GM21717 (cell line): ENCODE measurements around the gene MAD2L1BP.
"Not testable (repeated sequence)": the region's sequence is repeated elsewhere in the genome, so short reads cannot be mapped to it uniquely, and the experiment has no call there.

ENCODE experiments used
- ATAC-seq: cut with Tn5 transposase; IDR thresholded peaks from one replicate; pipeline ENCODE4 v1.9.1; 2021; ENCODE audit warnings: mild to moderate bottlenecking, moderate library complexity; ENCODE audit not compliant: unreplicated experiment

Gene MAD2L1BP

DNA sequence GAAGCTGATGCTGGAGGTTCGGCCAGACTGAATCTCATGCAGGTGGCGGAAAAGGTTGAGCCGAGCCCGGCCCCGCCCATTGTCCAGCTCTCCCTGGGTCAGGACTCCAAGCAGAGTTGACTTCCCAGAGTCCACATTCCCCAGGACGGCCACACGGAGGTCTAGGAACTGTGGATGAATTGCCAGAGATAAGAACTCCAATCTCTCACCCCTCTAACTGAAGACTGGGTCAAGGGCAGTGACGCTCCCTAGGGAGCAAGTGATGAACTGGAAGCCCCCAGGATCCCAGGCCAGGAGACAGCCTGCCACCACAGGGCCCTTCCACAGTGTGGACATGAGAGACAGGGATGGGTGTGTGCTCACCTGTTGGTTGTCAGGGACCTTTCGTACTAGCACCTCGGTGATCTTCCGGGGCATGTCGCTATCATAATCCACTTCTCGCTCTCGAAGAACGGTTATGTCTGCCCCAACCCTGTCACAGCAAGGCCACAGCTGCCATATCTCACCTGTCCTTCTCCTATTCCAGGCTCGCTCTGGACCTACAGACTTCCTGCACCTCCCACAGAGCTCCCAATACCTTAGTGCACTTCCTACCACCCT, 10.1 kb upstream of the MAD2L1BP start:
- ATAC-seq, result no peak

DNA sequence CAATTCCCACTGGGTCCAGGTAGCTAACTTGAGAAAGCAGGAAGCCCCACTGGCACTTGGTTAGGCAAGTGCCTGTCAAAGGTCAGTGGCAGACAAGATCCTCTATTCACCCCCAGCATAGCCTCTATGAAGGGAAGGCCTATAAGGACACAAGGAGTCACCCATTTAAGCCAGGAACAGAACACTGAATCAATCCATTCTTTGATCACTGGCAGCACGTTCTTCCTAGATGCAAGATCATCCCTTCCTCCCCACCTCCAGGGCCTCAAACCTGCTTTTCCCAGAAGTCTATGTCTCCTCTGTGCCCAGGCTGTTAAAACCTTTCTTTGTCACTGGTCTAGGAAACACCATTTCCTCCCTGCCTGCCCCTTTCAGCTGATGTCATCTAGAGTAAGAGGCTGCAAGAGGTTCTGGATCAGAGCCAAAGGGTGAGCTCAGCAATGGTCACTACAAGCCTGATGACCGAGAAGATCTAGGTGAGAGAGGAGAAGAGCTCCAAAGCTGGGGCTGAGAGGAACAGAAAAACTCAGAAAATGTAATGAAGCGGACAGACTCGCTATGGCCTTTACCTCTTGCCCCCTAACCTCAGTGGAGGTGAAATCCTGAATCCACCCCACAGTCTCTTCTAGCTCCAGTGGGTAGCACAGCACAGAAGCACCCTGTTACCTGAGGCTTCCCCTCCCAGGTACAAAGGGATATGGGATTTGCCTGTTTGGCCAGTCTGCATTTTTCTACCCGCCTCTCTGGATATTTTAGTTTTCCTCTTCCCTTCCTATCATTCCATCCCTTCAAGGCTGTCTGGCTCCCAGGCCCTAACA, 8.4 kb upstream of the MAD2L1BP start:
- no peak for ATAC-seq

DNA sequence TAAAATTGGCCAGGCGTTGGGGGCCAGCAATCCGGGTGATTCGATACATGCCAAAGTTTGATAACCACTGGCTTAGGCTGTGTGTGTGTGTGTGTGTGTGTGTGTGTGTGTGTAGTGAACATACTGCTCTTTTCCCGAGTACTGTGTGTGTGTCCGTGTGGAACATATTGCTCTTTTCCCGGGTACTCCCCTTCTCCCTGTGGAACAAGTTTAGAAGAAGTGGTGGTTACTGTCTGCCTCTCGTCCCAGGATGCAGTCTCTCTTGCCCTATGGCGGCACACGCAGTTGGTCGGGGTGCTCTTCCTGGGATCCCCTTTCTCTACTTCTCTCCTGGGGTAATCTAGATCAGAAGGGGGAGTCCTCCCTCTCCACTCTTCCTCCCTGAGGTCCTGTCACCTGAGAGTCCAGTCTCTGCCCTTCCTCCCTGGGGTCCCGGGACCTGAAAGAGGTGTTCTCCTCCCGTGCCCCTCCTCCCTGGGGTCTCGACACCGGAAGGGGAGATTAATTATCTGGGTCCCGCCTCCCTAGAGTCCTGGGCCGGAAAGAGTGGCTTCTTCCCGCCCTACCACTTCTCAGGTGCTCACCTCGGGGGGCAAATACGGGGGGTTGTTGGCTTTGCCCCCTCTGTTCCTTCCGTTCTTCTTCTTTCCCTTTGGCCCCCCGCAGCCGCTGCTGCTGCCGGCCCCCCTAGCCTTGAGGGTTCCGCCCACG, 7.1 kb upstream of the MAD2L1BP start:
- no peak for ATAC-seq

DNA sequence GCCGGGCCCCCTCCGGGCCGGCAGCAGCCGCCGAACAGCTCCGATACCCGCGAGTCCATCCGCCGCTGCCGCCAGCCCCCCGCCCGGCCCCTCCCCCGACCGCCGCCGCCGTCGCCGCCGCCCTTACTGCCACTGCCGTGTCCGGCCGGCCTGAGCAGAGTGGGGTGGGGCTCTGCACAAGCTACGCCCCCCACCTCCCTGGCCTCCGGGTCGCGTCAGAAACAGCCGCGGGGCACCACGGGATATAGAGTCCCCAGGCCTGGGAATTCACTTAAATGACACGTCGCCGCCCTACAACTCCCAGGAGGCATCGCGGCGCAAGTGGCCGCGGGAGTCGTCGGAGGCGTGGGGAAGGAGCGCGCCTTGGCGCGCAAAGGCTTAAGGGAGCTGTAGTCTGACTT, 6.5 kb upstream of the MAD2L1BP start, which contains the start of gene GTPBP2:
TSS of gene GTPBP2 (minus strand) at position 161 of the 401 bp plus-strand sequence. CDS start at position 59, 102 bp downstream.
- peak; percentile 76 for ATAC-seq

DNA sequence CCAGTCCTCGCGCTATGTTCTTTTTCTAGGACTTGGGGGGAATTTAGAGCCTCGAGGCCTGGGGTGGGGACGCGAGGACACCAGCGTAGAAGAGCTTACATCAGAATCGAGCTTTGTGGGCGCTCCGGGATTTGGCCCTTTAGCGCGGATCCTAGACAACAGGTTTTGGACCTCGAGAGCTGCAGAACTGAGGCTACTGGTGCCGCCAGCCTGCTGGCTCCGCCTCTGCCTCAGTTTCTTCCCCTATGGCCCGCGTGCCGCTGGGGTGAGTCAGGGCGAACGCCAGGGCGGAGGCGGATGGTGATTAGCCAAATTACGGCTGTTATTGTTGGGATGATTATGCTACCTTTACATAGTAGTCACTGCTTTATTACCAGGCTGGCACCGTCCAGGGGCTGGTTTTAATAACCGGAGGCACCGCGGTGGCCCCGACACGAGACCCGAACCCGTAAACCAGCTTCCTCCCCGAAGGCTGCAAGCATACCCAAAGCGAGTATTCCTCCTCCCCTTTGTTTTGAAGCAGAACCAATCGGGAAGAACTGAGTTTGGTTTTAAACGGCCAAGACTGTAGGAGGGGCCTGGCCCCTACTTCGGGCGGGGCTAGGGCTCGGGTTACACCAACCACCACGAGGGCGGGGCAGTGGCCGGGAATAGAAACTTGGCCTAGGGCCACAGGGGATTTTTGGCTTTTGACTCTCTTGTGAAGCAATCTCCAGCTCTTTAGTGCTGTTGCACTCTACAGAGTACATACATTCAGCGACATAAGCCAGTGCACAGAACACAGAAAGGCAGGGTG, 5.9 kb upstream of the MAD2L1BP start:
- peak; percentile 71 for ATAC-seq

DNA sequence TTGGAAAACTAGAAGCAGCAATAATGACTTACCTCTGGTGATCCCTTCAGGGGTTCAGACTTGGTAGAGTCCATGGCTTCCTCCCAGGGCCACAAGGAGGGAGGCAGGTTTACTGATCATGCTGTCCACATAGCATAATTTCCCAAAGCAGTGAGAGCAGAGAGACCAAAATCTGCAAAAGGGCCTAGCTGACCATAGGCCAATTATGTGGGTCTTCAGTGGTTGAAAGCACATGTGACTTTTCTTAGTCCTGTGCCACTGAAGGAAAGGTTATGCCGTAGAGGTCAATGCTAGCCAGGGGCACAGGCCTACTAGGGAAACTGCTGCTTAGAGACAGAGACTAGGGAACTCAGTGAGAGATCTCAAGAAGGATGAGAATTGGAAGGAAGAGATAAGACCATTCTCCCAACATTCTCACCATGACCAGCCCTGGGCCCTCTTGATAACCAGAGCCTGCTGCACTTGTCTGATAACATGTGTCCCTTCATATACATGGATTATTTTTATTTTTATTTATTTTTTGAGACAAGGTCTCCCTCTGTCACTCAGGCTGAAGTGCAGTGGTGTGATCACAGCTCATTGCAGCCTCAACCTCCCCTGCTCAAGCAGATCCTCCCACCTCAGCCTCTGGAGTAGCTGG, 4.5 kb upstream of the MAD2L1BP start:
- no peak for ATAC-seq

DNA sequence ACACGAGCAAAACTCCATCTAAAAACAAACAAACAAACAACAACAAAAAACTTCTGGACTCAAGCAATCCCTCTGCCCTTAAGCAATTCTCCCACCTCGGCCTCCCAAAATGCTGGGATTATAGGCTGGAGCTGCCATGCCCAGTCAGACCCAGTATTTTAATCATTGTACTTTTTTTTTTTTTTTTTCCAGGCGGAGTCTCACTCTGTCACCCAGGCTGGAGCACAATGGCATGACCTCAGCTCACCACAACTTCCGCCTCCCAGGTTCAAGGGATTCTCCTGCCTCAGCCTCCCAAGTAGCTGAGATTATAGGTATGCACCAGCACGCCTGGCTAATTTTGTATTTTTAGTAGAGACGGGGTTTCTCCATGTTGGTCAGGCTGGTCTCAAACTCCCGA, 2.6 kb upstream of the MAD2L1BP start:
- ATAC-seq, result not testable (repeated sequence)

DNA sequence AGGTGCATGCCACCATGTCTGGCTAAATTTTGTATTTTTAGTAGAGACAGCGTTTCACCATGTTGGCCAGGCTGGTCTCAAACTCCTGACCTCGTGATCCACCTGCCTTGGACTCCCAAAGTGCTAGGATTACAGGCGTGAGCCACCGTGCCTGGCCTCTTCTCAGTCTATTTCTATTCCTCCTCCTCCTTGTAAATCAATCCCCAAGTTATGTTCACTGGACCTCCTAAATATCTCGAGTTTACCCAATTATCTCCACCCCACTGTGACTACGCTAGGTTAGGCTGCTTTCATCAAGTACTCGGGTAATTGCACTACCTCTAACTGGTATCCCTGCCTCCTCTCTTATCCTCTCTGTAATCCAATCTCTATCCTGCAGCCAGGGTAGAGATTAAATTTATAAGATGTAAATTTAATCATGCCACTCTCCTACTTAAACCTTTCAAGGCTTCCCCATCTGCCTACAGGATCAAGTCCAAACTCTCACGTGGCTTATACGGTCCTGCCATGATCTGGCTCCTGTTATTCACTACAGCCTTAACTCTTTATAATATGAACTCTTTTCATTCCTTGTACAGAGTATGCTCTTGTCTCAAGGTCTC, 837 bp upstream of the MAD2L1BP start:
- ATAC-seq, result no peak

DNA sequence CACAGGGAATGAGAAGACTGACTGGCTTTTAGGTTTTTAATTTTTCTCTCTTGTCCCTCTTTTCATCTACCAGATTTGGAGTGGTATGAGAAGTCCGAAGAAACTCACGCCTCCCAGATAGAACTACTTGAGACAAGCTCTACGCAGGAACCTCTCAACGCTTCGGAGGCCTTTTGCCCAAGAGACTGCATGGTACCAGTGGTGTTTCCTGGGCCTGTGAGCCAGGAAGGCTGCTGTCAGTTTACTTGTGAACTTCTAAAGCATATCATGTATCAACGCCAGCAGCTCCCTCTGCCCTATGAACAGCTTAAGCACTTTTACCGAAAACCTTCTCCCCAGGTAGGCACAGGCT, 644 bp downstream of the MAD2L1BP start:
- no peak for ATAC-seq

DNA sequence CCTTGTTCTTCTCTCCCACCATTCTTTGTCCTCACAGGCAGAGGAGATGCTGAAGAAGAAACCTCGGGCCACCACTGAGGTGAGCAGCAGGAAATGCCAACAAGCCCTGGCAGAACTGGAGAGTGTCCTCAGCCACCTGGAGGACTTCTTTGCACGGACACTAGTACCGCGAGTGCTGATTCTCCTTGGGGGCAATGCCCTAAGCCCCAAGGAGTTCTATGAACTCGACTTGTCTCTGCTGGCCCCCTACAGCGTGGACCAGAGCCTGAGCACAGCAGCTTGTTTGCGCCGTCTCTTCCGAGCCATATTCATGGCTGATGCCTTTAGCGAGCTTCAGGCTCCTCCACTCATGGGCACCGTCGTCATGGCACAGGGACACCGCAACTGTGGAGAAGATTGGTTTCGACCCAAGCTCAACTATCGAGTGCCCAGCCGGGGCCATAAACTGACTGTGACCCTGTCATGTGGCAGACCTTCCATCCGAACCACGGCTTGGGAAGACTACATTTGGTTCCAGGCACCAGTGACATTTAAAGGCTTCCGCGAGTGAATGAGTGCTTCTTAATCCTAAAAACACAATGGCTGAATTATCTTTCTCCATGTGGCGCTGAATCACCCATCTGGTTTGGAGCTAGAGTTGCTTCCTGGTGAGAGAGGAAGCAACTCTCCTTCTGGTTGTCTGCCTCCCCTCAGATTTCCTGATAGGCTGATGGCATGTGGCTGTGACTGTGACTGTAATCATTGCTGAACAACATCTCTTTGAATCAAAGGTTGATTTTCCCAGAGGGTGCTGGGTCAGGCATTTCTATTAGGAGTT, 4.6 kb downstream of the MAD2L1BP start:
- no peak for ATAC-seq

DNA sequence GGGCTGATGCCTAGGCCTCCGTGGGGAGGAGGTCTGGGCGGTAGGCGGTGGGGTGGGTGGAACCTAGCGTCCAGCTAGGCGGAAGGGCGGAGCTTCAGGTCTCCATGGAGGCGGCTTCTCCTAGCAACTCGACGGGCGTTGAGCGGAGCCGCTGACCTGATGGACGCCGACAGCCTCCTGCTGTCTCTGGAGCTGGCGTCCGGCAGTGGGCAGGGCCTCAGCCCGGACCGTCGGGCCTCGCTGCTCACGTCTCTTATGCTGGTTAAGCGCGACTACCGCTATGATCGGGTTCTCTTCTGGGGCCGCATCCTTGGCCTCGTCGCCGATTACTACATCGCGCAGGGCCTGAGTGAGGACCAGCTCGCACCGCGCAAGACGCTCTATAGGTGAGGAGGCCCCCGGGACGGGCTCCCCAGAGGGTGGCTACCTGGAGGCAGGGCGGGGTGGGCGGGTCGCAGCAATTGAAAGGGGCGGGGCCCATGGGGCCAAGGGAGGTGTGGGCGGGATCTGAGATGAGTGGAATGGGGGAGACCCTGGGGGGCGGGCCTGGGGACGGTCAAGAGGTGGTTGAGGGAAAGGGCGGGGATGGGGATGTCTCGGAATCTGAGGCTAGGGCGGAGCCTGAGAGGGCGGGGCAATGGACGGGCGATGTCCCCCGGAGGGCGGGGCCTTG, 9.4 kb downstream of the MAD2L1BP start, which contains the start of gene RSPH9:
TSS of gene RSPH9 (plus strand) at position 97 of the 673 bp plus-strand sequence. CDS start at position 160, 63 bp downstream.
- peak; percentile 44 for ATAC-seq

DNA sequence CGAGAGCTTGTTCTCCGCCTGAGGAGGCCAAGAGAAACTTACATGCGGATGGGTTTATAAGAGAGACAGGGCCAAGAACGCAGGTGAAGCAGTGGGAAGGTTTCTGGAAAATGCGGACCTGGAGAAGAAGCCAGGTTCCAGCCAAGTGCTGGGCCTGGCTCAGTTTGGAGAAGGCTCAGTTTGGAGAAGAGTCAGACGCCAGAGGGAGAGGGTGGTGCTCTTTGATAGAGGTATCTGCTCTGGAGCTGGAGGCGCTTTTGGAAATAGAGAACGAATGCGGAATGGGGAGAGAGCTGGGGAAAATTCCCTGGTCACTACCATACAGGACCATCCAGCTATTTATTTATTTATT, 9.9 kb downstream of the MAD2L1BP start:
- no peak for ATAC-seq

DNA sequence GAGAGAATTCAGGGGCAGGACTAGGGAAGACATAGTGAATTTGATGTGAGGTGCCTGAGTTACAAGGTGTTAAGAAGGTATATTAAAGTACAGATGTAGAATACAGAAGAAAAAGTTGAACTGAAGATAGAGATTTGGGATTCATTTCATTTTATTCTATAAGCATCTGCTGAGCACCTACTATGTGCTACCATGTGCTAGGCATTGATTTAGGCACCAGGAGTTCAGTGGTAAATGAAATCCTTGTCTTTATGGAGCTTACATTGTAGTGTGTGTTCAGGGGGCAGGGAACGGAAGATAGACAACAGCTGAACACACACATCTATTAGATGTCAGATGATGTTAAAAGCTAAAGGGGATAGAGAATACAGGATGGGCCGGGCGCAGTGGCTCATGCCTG, 12.0 kb downstream of the MAD2L1BP start:
- no peak for ATAC-seq

DNA sequence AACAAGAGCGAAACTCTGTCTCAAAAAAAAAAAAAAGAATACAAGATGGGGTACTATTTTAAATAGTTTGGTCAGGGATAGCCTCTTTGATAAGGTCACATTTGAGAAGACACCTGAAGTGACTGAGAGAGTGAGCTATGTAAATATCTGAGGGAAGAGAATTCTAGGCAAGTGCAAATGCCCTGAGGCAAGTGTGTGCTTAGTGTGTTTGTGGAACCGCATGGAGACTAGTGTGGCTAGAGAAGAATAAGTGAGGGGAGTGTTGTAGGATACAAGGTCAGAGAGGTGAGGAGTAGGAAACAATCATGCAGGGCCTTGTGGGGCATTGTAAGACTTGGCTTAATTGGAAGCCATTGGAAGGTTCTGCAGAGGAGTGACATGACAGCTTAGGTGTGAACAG, 12.6 kb downstream of the MAD2L1BP start:
- no peak for ATAC-seq

DNA sequence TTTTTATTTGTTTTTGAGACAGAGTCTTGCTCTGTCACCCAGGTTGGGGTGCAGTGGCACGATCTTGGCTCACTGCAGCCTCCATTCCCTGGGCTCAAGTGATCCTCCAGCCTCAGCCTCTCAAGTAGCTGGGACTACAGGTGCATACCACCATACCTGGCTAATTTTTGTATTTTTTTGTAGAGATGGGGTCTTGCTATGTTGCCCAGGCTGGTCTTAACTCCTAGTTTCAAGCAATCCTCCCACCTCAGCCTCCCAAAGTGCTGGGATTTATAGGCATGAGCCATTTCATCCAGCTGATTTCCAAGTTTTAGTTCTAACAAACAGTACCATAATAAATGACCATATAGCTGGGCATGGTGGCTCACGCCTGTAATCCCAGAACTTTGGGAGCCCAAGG, 17.2 kb downstream of the MAD2L1BP start:
- ATAC-seq, result not testable (repeated sequence)

DNA sequence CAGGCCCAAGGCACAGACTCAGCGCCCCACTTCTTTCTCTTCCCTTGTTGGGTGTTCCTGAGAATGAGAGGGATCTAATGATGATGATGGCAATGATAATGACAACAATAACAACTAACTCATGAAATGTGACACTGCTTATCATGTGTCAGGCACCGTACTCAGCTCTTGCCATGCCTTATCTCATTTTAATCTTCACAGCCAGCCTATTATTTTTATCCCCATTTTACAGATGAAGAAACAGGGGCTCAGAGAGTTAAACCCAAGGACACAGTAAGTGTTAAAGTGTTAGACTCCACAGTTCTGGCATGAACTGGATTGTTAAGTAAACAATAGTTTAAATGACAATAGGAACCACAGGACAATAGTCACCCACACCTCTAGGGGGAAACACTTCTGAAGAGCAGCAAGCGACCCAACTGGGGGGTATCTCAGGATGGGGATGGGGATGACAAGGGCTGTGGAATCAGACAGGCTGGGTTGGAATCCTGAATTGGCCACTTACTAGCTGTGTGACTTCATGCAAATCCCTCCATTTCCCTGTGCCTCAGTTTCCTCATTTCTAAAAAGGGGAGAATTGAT, 21.7 kb downstream of the MAD2L1BP start:
- ATAC-seq, result no peak

DNA sequence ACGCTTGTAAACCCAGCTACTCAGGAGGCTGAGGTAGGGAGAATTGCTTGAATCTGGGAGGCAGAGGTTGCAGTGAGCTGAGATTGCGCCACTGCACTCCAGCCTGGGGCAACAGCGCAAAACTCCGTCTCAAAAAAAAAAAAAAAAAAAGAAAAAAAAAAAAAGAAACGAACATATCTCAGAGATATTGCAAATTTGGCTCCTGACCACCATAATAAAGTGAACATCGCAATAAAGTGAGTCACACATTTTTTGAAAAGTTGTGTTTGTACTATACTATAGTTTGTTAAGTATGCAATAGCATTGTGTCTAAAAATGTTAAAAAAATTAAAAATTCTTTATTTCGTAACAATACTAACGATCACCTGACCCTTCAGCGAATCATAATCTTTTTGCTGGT, 22.5 kb downstream of the MAD2L1BP start:
- ATAC-seq, result no peak

DNA sequence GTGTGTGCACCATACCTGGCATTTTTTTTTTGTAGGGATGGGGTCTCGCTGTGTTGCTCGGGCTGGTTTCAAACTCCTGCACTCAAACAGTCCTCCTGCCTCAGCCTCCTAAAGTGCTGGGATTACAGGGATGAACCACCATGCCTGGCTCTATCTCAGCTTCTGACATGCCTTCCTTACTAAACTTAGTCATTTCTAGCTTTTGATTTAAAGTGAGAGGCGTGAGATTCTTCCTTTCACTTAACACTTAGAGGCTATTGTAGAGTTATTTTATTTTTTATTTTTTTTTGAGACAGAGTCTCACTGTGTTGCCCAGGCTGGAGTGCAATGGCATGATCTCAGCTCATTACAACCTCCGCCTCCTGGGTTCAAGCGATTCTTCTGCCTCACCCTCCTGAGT, 27.3 kb downstream of the MAD2L1BP start:
- ATAC-seq, result not testable (repeated sequence)
